Uterus (tissue), 2 donors: ENCODE results near the gene PPAN.

Experiments
- POLR2A ChIP-seq, 2 donors: fragments of 450-650 bp; IDR thresholded peaks; one replicate each; pipeline ENCODE4 v1.6.1; 2016; ENCODE audit warnings: antibody characterized with exemption in 2 of 2, mild to moderate bottlenecking in 1 of 2, moderate library complexity in 1 of 2
- TF ChIP-seq, protein P1 (sequence below), 4 experiments: fragments of 200-600 bp in 2 of 4; fragments of 450-650 bp in 2 of 4; sonication (generic) in 2 of 4; IDR thresholded peaks; one replicate each; pipeline ENCODE4 v1.5.1; 2016 to 2019; ENCODE audit warnings: antibody characterized with exemption in 4 of 4, mild to moderate bottlenecking in 2 of 4, moderate library complexity in 1 of 4

DNA sequence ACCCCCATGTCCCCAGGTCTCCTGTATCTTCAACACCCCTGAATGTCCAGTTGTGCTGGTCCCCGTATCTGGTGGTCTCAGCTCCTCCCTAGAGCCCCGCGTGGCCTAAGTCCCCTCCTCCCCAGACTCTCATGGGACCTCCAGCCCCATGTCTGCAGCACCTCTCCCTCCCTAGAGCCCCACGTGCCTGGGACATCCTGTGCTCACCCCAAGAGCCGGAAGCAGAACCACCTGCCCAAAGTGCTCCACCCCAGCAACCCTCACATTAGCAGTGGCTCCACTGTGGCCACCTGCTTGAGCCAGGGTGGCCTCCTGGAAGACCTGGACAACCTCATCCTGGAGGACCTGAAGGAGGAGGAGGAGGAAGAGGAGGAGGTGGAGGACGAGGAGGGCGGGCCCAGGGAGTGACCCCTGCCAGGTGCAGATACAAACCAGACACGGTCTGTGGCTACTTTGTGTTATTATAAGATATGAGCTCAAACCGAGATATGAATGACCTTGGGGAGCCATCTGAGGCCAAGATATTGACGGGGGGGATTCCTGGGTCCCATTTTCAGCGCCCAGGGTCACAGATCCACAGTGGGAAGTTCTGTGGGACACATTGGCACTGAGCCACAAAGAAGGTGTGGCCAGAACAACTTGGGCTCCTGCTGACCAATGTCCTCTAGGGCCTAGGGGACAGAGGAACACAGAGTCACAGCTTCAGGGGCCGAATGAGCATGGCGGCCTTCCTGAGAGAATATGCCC is 14.1 kb upstream of the PPAN start:
- TF ChIP-seq POLR2A (IDR thresholded peaks at IDR 0.05) = no peak
- TF ChIP-seq, protein P1, sequence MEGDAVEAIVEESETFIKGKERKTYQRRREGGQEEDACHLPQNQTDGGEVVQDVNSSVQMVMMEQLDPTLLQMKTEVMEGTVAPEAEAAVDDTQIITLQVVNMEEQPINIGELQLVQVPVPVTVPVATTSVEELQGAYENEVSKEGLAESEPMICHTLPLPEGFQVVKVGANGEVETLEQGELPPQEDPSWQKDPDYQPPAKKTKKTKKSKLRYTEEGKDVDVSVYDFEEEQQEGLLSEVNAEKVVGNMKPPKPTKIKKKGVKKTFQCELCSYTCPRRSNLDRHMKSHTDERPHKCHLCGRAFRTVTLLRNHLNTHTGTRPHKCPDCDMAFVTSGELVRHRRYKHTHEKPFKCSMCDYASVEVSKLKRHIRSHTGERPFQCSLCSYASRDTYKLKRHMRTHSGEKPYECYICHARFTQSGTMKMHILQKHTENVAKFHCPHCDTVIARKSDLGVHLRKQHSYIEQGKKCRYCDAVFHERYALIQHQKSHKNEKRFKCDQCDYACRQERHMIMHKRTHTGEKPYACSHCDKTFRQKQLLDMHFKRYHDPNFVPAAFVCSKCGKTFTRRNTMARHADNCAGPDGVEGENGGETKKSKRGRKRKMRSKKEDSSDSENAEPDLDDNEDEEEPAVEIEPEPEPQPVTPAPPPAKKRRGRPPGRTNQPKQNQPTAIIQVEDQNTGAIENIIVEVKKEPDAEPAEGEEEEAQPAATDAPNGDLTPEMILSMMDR (IDR thresholded peaks at IDR 0.05) = no peak
